Germinal center (tissue), 1 donor: ENCODE data around the gene CORIN.

Experiments used
- DNase-seq: peaks from one replicate; pipeline ENCODE4 v3.0.0; 2012; ENCODE audit warnings: mixed read lengths, low spot score

The CORIN gene

GRCh38 chr4:47642191-47642830, 195.6 kb downstream of the CORIN start:
- no peak for DNase-seq

- no peak for DNase-seq
Measured at GRCh38 chr4:47641755-47642154, 196.1 kb downstream of the CORIN start.

- DNase-seq: no peak
Measured at GRCh38 chr4:47640911-47641310, 197.0 kb downstream of the CORIN start.

- DNase-seq: no peak
Measured at GRCh38 chr4:47639531-47639930, 198.3 kb downstream of the CORIN start.

- no peak for DNase-seq
Measured at GRCh38 chr4:47631161-47631560, 206.7 kb downstream of the CORIN start.

DNA sequence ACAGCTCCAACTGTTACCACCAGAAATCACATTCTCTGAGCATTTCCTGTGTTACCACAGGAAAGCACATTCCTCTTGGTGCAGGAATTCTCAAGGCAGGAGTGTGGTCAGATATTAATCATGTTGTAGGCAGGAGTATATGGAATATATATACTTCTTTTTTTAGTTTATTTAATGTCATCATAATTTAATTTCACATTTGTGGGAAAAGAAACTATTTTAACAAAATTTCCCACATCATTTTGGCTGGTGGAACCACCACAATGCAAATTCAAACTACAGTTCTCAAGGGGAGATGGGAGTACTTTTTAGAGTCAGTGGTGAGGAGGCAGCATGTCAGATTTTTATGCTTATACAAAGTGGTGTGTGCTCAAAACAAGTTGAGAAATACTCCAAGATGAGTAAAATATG, 213.8 kb downstream of the CORIN start:
- no peak for DNase-seq

DNA sequence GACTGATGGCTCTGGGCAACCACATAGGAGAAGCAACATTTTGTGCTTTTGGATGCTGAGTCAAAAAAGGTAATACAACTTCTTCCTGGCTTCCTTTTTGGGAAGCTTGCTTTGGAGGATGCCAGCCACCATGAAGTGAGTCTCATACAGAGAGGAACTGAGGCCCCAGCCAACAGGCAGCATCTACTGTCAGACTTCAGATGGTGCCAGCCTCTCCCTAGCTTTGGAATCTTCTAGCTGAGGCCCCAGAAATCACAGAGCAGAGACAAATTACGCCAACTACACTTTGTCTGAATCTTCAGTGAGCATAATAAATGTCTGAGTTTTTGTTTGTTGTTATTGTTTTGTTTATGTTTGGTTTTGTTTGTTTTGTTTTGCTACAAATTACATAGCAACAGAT, 216.7 kb downstream of the CORIN start:
- DNase-seq: no peak

GRCh38 chr4:47619691-47620090, 218.2 kb downstream of the CORIN start:
- DNase-seq: no peak

DNA sequence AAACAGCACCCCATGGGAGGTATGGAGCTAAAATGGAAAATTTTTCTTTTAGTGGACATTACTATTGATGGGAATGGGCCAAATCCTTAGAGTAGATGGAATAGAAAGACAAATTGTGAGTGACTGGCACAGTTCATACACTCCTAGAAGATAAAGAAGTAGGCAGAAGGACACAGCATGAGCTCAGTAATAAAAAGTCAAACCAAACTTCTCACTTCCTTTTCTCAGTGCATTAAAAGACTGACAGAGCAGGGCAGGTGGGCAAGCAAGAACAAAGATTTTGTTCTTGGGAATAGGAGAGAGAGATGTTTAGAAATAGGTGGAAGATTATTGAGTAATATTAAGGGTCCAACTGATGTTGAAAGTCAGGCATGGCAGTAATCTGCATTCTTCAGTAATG, 220.3 kb downstream of the CORIN start:
- no peak for DNase-seq

DNA sequence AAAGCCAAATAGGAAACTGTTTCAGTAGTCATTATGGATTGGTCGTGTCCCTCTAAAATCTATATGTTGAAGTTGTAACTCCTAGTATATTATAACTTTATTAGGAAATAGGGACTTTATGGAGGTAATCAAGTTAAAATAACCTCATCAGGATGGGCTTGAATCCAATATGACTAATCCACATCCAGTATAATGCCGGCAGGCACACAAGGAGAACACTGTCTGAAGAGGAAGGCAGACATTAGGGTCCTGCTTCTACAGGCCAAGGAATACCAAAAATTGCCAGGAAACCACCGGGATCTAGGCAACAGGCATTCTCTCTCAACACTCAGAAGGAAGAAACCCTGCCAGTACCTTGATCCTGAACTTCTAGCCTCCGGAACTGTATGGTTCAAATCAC, 222.5 kb downstream of the CORIN start:
- DNase-seq: no peak

DNA sequence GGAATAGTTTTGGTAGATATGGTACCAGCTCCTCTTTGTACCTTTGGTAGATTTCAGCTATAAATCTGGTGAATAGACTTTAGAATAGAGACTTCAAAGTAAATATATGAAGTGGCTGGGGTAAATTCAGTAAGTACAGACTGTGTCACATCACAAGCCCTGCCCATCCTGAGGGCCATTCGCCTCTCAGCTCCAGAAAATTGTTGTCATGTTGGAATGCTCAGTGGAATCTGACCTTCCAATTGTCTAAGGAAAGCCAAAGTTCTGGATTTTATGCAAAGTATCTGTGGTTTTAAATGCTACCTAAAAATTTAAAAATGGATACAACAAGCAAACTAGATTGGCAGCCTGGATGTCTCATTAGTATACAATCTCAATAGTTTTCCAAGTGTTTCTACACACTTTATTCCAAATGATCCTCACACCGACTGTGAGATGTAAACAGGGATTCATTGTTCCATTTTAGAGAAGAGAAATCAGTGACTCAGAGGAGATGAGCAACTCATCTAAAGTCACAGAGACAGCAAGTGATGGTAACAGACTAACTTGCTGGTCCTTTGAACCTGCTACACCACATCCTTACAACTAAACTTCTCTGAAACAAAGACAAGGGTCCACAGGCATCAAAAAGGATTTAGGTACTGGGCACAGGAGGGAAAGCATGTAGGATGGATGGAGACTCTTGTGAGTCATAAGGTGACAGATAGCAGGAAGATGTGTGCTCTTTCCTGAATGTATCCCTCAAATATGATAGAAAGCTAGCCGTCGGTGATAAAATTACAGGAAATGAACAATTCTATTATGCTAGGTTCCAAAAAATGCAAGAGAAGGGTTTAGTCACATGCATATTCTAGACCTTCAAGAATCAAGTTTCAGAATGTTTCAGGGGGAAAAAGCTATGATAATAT, 225.5 kb downstream of the CORIN start:
- no peak for DNase-seq

DNA sequence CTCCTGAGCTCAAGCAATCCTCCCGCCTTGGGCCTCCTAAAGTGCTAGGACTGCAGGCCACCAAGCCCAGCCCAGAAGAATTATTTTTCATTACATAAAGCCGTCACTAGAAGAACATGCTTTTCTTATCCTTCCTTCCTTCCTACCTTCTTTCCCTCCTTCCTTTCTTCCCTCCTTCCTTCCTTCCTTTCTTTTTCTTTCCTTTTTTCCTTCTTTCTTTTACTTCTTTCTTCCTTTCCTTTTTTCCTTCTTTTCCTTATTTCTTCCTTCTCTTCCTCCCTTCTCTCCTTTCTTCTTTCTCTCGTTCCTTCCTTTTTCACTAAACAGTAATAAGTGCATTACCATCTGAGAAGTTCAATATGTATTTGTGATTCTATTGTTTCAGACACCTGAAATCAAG, 231.4 kb downstream of the CORIN start:
- DNase-seq: no peak

GRCh38 chr4:47598896-47599295, 239.0 kb downstream of the CORIN start:
- DNase-seq: no peak

- no peak for DNase-seq
Measured at GRCh38 chr4:47598320-47598719, 239.5 kb downstream of the CORIN start.

DNA sequence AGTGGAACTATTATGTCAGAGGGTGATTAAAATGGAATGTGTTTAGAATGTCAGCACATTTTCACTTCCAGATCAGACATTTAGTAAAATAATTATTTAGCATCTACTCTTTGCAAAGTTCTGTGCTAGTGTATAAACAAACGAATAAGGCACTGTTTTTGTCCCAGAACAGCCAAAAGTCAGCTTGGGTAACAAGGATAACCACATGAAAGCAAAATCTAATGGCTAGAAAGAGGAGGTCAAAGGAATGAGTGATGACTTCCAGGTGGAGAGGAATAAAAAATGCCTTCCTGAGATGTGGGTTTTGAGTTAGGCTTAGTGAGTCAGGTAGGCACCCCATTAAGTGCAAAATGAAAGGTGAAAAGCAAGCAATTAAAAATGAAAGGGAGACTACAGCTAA, 240.2 kb downstream of the CORIN start:
- DNase-seq: no peak

DNA sequence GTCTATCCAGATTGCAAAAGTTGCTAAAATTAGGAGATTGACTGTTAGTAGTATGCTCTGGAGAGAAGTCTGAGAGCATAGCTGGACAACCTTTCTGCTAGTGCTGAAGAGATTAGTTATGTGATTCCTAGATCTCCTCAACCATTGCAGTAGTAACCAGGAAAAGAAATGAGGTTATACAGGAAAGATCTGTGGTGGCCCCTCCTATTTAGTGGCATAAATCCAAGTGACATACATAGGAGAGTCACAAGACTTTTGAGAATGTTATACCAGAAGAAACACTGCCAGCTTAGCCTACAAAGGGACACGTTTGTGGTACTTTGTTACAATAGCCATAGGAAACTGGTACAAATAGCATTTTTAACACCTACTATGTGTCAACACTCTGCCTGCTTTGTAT, 247.5 kb downstream of the CORIN start:
- no peak for DNase-seq

GRCh38 chr4:47579235-47579634, 258.6 kb downstream of the CORIN start:
- DNase-seq: no peak

GRCh38 chr4:47577779-47578553, 259.9 kb downstream of the CORIN start:
- no peak for DNase-seq

DNA sequence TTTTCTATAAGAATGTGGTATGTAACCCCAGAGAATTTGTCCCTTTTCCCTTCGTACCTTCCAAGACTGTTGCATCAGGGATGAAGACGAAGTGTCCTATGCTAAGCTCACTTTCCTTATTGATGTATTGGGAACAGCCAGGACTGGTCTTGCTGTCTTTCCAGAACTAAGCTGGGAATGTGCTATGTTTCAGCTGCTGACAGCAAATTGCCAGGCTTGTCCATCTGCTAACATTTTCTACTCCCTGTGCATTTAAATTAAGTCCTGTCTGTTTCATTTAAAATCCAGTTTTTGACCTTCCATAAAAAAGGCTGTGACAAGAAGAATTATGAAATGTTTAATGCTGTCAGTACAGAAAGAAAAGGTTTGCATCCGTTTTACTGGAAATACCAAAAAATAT, 264.9 kb downstream of the CORIN start:
- DNase-seq: no peak

GRCh38 chr4:47570816-47571215, 267.1 kb downstream of the CORIN start:
- no peak for DNase-seq

- no peak for DNase-seq
Measured at GRCh38 chr4:47567511-47567910, 270.4 kb downstream of the CORIN start.

DNA sequence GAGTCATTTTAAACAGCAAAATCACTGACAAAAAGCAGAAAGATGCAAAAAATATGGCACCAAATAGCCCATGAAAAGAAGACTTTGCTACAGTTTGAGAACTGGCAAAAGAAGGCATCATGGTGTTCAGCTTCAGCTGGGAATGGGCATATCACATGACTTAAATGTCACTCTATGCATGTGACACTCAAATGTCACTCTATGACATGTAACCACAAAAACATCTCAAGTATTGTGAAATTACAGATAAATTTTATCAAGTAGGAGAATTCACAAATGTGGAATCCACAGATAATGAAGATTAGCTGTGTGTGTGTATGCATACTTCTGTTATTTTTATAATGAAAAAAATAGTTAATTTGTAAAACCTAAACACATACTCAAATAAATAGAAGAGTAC, 270.9 kb downstream of the CORIN start:
- no peak for DNase-seq

DNA sequence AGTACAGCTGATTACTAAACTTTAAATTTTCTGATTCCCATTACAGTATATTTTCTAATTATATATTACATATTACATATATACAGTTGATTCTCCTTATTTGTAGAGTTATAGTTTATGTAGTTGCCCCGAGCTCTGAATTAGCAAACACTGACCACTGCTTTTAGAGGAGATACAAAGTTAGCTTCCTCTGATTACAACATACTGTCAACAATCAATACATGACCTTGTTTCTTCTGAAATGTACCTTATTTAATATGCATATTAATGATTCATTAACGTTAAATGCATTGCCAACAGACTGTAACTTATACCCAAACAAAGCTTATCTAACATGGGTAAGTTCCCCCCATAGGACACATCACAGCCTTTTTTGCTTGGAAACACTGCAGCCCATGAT, 271.3 kb downstream of the CORIN start:
- no peak for DNase-seq
